IMR-90 (cell line): ENCODE results near the gene TREH.
"Not testable (repeated sequence)": the region's sequence is repeated elsewhere in the genome, so short reads cannot be mapped to it uniquely, and the experiment has no call there.

ENCODE experiments used
- BHLHE40 ChIP-seq: fragments of 150-350 bp; IDR thresholded peaks from 2 replicates; pipeline ENCODE4 v1.6.1; 2016; ENCODE audit warnings: mild to moderate bottlenecking, low read depth, low read length
- CTCF ChIP-seq: conservative IDR thresholded peaks from 2 replicates; pipeline ENCODE4 v1.5.1; 2012; ENCODE audit warnings: mild to moderate bottlenecking, low read depth, low read length, improper control_type of control experiment
- ELK1 ChIP-seq: fragments of 150-350 bp; IDR thresholded peaks from 2 replicates; pipeline ENCODE4 v1.6.1; 2016; ENCODE audit warnings: low read depth, mild to moderate bottlenecking, low read length, moderate library complexity, borderline replicate concordance
- FOS ChIP-seq: fragments of 150-350 bp; IDR thresholded peaks from 2 replicates; pipeline ENCODE4 v1.6.1; 2016; ENCODE audit warnings: low read depth, low read length
- MAFK ChIP-seq: IDR thresholded peaks from 2 replicates; pipeline ENCODE4 v1.6.1; 2012; ENCODE audit warnings: low read depth, low read length, improper control_type of control experiment
- POLR2A ChIP-seq: IDR thresholded peaks from 2 replicates; pipeline ENCODE4 v1.6.1; 2012; ENCODE audit warnings: mild to moderate bottlenecking, low read depth, low read length
- RAD21 ChIP-seq: IDR thresholded peaks from 2 replicates; pipeline ENCODE4 v1.6.1; 2012; ENCODE audit warnings: low read length, improper control_type of control experiment
- RCOR1 ChIP-seq: IDR thresholded peaks from 2 replicates; pipeline ENCODE4 v1.6.1; 2012; ENCODE audit warnings: mild to moderate bottlenecking, low read length, improper control_type of control experiment; ENCODE audit not compliant: insufficient replicate concordance
- RFX5 ChIP-seq: IDR thresholded peaks from 2 replicates; pipeline ENCODE4 v1.8.0; 2012; ENCODE audit warnings: low read depth, mild to moderate bottlenecking, low read length, moderate library complexity
- SMC3 ChIP-seq: fragments of 150-350 bp; IDR thresholded peaks from 2 replicates; pipeline ENCODE4 v1.6.1; 2016; ENCODE audit warnings: low read depth, mild to moderate bottlenecking, antibody characterized with exemption, low read length, moderate library complexity
- USF2 ChIP-seq: fragments of 150-350 bp; IDR thresholded peaks from 2 replicates; pipeline ENCODE4 v1.6.1; 2017; ENCODE audit warnings: mild to moderate bottlenecking, antibody characterized with exemption, low read length, low read depth

GRCh38 chr11:118611433-118611795, 68.0 kb downstream of the TREH start:
- not testable (repeated sequence) for TF ChIP-seq CTCF, SMC3, USF2, POLR2A, RCOR1, ELK1, RFX5, BHLHE40, RAD21, FOS, MAFK
